ENCODE data around the gene PHLPP1. TPM values are rescaled to one million over a fixed set of nuclear protein-coding genes. Genes with fewer than 3 reads are reported as not detected.
A peak's percentile ranks its signal among the peaks of the same experiment; 100 is the strongest.

Gene PHLPP1
- polyA plus RNA-seq, 3 donors, result 2.2 to 4.0 (median 3.0) TPM

DNA sequence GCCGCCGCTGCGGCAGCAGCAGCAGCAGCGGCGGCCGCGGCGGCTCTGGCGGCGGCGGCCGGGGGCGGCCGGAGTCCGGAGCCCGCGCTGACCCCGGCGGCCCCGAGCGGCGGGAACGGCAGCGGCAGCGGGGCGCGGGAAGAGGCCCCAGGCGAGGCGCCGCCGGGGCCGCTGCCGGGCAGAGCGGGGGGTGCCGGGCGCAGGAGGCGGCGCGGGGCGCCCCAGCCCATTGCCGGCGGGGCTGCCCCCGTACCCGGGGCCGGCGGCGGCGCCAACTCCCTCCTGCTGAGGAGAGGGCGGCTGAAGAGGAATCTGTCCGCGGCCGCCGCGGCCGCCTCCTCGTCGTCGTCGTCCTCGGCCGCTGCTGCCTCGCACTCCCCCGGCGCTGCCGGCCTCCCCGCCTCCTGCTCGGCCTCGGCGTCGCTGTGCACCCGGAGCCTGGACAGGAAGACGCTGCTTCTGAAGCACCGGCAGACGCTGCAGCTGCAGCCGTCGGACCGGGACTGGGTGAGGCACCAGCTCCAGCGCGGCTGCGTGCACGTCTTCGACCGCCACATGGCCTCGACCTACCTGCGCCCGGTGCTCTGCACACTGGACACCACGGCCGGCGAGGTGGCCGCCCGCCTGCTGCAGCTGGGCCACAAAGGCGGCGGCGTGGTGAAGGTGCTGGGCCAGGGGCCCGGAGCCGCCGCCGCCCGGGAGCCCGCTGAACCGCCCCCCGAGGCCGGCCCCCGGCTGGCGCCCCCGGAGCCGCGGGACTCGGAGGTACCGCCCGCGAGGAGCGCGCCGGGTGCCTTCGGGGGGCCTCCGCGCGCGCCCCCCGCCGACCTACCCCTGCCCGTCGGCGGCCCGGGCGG lies 646 bp downstream of the PHLPP1 start:
- H3K27ac ChIP-seq (ENCODE audit: low read depth, low read length), result peak overlapping the region; percentile 94
- 1% methylated on average over 68 to 126 of the region's 127 CpGs for WGBS, 3 donors

DNA sequence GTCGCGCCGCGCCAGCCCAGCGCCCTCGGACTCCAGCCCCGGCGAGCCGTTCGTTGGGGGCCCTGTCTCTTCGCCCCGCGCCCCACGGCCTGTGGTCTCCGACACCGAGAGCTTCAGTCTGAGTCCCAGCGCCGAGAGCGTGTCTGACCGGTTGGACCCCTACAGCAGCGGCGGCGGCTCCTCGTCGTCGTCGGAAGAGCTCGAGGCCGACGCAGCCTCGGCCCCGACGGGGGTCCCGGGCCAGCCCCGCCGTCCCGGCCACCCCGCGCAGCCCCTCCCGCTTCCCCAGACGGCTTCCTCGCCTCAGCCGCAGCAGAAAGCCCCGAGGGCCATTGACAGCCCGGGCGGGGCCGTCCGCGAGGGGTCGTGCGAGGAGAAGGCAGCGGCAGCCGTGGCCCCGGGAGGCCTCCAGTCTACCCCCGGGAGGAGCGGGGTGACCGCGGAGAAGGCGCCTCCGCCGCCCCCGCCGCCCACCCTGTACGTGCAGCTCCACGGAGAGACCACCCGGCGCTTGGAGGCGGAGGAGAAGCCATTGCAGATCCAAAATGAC lies 1.4 kb downstream of the PHLPP1 start:
- H3K27ac ChIP-seq (ENCODE audit: low read depth, low read length), result peak overlapping the region; percentile 17
- WGBS, 3 donors, result 1% methylated on average over 53 to 68 of the region's 68 CpGs

DNA sequence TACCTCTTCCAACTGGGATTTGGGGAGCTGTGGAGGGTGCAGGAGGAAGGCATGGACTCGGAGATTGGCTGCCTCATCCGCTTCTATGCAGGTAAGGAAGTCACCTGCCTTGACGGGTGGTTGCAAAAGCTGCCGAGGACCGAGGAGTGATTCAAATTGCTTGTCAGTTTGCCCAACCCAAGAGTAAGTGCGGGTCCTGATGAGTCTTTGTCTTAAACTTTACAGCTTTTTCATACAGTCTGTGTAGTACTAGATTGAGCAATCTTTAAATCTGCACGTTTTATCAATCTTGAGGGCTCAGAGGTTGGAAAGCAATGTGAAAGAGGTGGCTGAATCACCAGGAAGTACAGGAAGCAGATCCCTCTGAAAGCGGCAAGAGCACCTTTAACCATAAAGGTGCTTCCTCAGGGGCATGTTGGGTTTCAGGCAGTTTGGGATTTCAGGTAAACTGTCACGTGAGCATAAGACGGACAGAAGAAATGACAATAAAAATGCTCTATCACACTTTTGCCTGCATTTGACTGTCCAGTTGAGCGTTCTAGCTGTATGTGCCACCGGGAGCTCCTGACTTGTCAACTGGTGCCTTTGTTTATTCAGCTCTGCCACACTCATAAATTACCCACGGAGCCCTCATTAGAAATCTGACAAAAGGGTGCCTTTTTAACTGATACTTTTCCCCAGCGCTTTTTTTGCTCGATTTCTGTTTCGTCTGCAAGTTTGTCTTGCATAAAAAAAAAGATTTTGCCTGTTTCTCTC lies 2.0 kb downstream of the PHLPP1 start:
- no peak overlapping the region for H3K27ac ChIP-seq (ENCODE audit: low read depth, low read length)
- WGBS, 3 donors, result 2 to 6% (median 4%) methylated on average over 16 of the region's 16 CpGs

DNA sequence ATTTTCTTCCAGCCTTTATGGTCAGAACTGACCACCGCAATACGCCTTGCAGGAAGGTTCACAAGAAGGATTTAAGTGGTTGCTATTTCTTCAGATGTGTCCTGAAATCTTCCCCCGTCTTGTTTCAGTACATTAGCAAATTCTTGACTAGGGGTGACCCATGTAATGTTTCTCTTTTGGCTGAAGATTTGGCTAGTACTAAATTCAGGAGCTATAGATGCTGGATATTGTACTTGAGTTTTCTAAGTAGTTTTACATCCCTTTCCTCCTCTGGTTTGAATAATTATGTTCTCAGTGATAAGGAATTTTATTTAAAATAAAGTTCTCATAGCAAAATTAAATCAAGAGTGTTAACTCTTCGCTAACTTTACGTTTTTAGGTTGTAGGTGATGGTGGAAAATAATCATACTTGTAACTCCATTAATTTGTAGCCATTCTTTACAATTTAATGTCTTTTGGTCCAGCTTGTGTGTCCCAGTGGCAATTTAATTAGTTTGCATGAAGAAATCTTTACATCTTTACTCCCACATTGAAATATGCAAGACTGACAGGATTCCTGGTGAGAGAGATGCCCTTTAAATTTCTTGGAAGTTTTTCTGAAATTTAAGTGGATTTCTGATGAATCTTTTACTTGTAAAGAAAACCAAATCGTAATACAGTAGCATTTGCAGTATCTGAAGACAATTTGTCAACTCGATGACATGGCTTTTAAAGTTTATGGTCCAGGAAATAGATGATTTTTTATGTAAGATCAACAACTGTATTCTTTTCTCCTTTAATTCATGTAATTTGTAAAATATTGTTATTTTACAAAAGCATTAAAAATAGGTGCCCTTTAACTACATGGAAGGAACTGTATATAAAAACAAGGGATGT lies 2.8 kb downstream of the PHLPP1 start:
- H3K27ac ChIP-seq (ENCODE audit: low read depth, low read length), result no peak overlapping the region
- WGBS, 3 donors, result 25 to 47% (median 41%) methylated on average over 7 of the region's 7 CpGs

- no peak overlapping the region for H3K27ac ChIP-seq (ENCODE audit: low read depth, low read length)
- WGBS, 3 donors, result 39 to 61% (median 59%) methylated on average over 4 of the region's 4 CpGs
These were observed 4.7 kb downstream of the PHLPP1 start for GRCh38 chr18:62720048-62720447.

DNA sequence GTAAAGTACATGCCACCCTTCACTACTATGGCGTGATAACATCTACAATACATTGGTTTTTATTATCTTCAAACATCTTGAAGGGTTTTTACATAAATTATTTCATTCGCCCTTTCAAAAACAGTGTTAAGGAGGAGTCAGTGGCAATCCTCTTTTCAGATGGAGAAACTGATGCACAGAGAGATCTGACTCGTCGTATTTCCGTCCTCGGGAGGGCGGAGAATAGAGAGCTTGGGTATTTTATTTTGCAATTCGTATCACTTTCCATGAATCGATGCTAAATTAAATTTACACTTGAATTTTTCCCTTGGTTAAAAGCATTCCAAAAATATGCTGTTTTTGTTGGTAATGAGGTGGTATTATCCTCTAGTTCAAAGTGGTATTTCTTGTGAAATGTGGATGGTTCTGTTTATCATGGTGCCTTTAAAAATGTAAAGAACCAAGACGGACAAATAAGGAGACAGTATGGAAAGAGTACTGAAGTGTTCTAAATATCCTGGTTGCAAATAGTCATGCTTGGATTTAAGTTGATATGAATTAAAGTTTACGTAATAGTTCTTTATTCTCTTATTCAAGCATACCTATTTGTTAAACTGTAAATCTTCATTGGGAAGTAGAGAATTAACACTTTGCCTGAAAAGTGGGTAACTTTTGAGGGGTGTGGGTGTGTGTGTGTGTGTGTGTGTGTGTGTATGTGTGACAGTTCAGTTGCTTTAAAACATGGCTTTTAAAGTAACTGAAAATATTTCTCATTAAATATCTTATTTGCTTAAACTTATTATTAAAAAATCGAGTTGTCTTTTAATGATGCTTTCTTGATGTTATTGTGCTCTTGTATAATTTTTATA lies 5.6 kb downstream of the PHLPP1 start:
- WGBS, 3 donors, result 84 to 89% (median 87%) methylated on average over 12 of the region's 12 CpGs
- H3K27ac ChIP-seq (ENCODE audit: low read depth, low read length), result no peak overlapping the region

DNA sequence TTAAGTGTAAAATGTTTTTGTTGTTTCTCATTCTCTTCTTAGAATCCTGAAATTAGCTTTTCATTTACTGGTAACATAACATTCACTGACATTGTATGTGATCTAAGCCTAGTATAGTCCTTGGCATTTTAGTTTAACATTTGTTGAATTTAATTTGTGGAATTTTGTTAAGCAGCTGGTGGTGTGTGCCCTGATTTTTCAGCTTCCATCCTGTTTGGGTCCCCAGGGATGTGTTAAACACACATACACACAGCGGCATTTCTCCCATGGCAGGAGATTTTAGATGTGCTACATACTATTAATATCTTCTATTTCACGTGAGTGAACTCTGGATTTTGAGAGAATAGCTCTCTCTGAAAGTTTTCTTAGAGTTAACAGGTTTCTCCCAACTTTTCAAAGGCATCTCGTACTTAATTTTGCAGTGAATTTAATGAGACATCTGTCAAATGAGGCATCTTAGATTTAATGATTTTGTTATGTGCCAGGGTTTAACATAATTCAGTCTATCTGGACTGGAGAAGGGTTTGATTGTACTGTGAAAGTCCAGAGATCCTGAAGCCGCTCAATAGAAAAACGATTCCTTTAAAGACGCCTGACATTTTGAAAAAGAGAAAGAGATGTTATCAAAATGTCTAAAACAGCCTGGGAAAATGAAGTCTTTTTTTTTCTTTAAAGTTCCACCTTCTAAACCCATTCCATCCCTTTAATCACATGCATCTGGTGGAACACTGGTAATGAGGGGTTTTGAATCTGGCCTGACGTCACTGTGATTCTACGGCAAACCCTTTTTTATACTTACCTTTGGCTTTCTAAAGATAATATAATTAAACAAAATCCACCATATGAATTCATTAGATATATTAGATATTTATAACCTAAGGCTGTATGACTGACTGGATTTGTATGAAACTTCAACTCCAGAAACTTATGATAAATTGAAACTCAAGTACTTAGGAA lies 6.8 kb downstream of the PHLPP1 start:
- 82 to 84% (median 82%) methylated on average over 8 of the region's 8 CpGs for WGBS, 3 donors
- no peak overlapping the region for H3K27ac ChIP-seq (ENCODE audit: low read depth, low read length)

- H3K27ac ChIP-seq (ENCODE audit: low read depth, low read length), result no peak overlapping the region
- WGBS, 3 donors, result 41 to 63% (median 61%) methylated on average over 5 of the region's 5 CpGs
These were observed 8.4 kb downstream of the PHLPP1 start for GRCh38 chr18:62723666-62724281.

DNA sequence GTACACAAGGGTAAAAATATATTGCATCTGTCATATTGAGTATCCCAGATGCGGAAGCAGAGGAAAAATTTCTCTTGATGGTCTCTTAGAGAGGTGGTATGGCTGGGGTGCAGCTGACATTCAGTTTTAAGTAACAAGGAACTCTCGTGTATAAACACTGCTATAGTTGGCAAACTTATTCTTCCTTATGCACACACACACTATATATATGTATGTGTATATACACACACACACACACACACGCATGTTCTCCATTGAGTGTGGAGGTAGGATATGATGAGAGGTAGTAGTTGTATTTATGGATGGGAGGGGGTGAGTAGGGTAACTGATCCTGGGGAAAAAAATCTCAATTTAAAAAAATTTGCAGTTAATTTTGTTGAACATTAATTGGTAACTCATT lies 10.6 kb downstream of the PHLPP1 start:
- 65 to 81% (median 71%) methylated on average over 3 of the region's 3 CpGs for WGBS, 3 donors
- H3K27ac ChIP-seq (ENCODE audit: low read depth, low read length), result no peak overlapping the region

GRCh38 chr18:62728254-62728653 lies 12.9 kb downstream of the PHLPP1 start:
- WGBS, 3 donors, result 92 to 100% (median 100%) methylated on average over 2 of the region's 2 CpGs
- no peak overlapping the region for H3K27ac ChIP-seq (ENCODE audit: low read depth, low read length)

- WGBS, 3 donors, result 92 to 95% (median 93%) methylated on average over 13 of the region's 13 CpGs
- no peak overlapping the region for H3K27ac ChIP-seq (ENCODE audit: low read depth, low read length)
These were observed 14.4 kb downstream of the PHLPP1 start for GRCh38 chr18:62729487-62730386.

DNA sequence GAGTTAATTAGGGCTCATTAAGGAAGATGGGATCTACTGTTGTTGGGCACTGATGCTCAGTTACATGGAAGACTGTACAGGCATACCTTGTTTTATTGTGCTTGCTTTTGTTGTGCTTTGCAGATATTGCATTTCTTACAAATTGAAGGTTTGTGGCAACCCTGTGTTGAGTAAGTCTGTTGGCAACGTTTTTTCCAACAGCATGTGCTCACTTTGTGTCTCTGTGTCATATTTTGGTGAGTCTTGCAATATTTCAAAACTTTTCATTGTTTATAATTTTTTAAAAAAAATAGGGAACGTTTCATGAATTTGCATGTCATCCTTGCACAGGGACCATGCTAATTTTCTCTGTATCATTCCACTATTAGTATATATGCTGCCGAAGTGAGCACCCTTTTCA lies 15.6 kb downstream of the PHLPP1 start:
- WGBS, 3 donors, result 68 to 78% (median 69%) methylated on average over 3 of the region's 3 CpGs
- H3K27ac ChIP-seq (ENCODE audit: low read depth, low read length), result no peak overlapping the region

DNA sequence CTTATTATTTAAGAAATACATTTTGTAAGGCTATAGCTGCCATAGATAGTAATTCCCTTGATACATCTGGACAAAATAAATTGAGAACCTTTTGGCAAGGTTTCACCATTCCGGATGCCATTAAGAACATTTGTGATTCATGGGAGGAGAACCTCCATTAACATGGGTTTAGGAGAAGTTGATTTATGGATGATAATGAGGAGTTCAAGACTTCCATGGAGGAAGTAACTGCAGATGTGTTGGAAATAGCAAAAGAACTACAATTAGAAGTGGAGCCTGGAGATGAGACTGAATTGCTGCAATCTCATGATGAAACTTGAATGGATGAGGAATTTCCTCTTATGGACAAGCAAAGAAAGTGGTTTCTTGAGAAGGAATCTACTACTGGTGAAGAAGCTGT lies 17.3 kb downstream of the PHLPP1 start:
- WGBS, 3 donors, result 76 to 92% (median 91%) methylated on average over 1 of the region's 1 CpG
- H3K27ac ChIP-seq (ENCODE audit: low read depth, low read length), result no peak overlapping the region

DNA sequence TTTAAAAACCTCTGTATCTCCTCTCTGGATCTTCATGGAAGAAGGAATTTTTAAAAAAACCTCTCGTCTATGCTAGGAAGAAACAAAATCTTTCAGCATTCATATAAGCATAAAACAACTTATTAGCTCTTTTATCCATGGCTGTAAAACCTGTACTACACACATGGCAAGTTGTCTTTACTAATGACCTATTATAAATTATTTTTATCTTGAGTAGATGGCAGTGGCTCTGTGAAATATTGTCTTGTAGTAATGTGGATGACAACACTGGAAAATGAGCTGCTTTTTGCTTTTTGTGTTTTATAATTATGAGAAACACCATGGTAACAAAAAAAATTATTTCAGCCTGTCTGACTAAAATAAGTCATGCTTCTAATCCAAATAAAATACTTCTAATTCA lies 18.9 kb downstream of the PHLPP1 start:
- 58 to 70% (median 60%) methylated on average over 1 of the region's 1 CpG for whole genome bisulfite sequencing, 3 donors
- H3K27ac ChIP-seq (ENCODE audit: low read depth, low read length), result no peak overlapping the region

GRCh38 chr18:62735387-62735786 lies 20.0 kb downstream of the PHLPP1 start:
- no peak overlapping the region for H3K27ac ChIP-seq (ENCODE audit: low read depth, low read length)
- 50 to 89% (median 81%) methylated on average over 1 of the region's 1 CpG for WGBS, 3 donors
